Adipose tissue (tissue), 3 donors: ENCODE measurements around the gene KLHL17. TPM values are rescaled to one million over a fixed set of nuclear protein-coding genes. Genes with fewer than 3 reads are reported as not detected.

Experiments used
- H3K27ac ChIP-seq: one replicate; pipeline ENCODE4 v1.5.1; 2013; ENCODE audit warnings: low read depth, low read length
- WGBS, 3 donors: extraction: QIAGEN DNeasy Blood & Tissue Kit; methylation state at CpG; one replicate each; pipeline ENCODE4 v1.1.7; 2013; 5-methylcytosine and 5-hydroxymethylcytosine counted together
- polyA plus RNA-seq, 3 donors: library from polyadenylated mRNA; stranded (reverse); fragments of 200-250 nt; gene quantifications; one replicate each; pipeline ENCODE4 v1.2.3, GENCODE V29; 2013
- donor health status: healthy with polysubstance abuse.
- donor health status: Bipolar disorder and iron deficiency.
- donor health status: healthy.

KLHL17 gene
- polyA plus RNA-seq, 3 donors = 5.9 to 10.6 (median 6.3) TPM

DNA sequence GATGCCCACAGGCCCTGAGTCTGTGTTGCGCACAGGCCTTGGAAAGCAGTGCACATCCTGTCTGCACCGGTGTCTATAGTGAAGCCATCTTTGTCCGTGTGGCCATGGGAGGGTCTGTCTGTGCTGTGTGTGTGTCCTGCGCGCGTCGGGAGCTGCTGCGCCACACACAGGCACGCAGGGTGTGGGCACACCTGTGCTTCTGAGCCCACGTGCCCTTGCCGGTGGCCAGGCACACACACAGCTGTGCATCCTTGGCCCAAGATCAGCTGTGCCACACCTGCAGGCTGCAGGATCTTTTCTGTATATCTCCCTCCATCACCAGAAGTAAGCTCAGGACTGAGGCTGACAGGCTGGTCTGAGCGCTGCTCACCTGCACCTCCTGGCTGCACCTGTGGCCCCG is 39.9 kb upstream of the KLHL17 start:
- 6 to 15% (median 10%) methylated on average over 13 of the region's 13 CpGs for WGBS, 3 donors
- H3K27ac ChIP-seq = no peak overlapping the region

- WGBS, 3 donors = 25 to 29% (median 29%) methylated on average over 35 to 38 of the region's 38 CpGs
- no peak overlapping the region for H3K27ac ChIP-seq
Measured at GRCh38 chr1:921011-921837, 39.2 kb upstream of the KLHL17 start.

DNA sequence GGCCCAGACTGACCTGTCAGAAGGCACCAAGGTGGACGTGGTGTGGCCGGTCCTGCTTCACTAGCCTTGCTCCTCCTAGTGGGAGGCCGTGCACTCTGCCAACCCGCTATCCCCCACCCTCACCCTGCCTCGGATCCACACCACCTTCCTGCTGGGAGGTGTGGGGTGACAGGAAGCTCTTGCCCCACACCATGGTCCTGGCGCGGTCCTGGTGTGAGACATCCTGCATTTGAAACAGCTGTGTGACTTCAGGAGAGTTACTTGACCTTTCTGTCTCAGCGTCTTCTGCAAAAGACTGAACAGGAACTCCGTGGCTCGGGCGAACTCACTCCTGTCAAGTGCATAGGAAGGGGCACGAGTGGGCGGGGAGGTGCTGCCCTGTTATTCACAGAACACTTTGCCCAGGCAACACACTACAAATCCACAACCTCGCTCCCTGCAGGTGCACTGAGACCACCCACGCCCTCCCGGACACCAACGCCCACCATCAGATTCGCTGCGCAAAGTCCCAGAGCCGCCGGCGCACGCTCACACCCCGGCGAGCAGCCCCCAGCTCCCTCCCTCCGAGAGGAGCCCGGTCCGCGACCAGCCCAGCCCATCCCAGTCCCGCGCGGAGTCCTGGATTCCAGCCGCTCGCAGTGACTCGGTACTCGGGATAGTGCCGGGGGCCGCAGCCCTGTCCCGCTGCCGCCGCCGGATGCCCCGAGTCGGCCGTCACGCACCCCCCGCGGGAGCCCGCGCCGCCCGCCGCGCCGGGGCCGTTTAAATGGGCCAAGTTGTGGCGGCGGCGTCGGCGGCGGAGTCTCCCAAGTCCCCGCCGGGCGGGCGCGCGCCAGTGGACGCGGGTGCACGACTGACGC is 37.0 kb upstream of the KLHL17 start, which contains the start of gene SAMD11:
Gene SAMD11 (plus strand): TSS at position 793 of the 860 bp plus-strand sequence. CDS start 509 bp downstream, outside the sequence.
- WGBS, 3 donors = 5 to 8% (median 5%) methylated on average over 65 to 72 of the region's 72 CpGs
- no peak within 1 kb of the TSS for H3K27ac ChIP-seq

- H3K27ac ChIP-seq = no peak overlapping the region
- WGBS, 3 donors = 0 to 1% (median 0%) methylated on average over 40 to 97 of the region's 98 CpGs
Measured at GRCh38 chr1:923991-924655, 36.3 kb upstream of the KLHL17 start.

DNA sequence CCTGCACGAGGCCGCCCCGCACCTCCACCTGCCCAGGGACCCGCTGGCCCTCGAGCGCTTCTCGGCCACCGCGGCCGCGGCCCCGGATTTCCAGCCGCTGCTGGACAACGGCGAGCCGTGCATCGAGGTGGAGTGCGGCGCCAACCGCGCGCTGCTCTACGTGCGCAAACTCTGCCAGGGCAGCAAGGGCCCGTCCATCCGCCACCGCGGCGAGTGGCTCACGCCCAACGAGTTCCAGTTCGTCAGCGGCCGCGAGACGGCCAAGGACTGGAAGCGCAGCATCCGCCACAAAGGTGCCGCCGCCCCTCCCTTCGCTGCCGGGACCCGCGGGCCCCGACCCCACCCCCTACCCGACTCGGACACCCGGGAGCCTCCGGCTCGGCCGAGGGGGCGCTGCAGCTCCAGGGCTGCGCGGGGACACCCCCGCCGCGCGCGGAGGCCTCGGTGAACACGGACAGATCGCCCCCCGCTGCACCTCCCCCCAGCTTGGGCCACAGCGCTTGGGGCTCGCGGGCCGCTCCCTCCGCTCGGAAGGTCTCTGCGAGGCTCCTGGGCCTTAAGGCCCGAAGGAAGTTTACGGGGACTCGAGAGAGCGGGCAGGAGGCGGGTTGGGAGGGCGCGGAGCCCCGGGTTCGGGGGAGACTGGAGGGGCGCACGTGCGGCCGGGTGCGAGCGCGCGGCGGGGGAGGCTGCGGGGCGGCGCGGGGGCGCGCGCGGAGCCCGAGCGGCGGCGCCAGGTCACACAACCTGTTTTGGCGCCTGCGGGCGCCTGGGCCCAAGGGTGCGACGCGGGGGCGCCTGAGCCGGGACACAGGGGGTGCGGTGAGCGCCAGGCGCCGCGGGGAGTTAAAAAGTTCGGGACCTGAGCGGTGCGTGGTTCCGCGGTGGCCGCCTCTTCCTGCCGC is 35.5 kb upstream of the KLHL17 start:
- WGBS, 3 donors = 0 to 1% (median 0%) methylated on average over 87 to 118 of the region's 120 CpGs
- no peak overlapping the region for H3K27ac ChIP-seq

- no peak overlapping the region for H3K27ac ChIP-seq
- 5 to 9% (median 8%) methylated on average over 55 to 65 of the region's 65 CpGs for WGBS, 3 donors
Measured at GRCh38 chr1:925561-926421, 34.6 kb upstream of the KLHL17 start.

DNA sequence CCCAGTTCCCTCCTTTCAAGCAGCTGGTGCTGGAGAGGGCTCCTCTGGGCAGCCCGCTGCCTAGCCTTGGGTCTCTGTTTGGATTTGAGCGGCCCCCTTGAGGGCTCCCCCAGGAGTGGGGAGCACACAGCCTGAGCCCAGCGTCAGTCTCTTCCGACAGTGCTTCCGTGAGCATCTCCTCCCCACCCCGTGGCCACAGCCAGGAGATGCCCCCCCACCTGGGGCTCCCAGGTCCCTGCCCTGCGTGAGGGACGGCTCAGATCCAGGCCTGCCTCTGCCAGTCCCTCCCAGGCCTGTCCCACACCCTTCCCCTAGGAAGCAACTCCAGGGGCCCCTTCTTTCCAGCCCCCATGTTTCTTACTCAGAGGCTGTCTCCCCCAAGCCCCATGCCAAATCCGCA is 33.1 kb upstream of the KLHL17 start:
- WGBS, 3 donors = 55 to 67% (median 67%) methylated on average over 9 of the region's 9 CpGs
- H3K27ac ChIP-seq = no peak overlapping the region

DNA sequence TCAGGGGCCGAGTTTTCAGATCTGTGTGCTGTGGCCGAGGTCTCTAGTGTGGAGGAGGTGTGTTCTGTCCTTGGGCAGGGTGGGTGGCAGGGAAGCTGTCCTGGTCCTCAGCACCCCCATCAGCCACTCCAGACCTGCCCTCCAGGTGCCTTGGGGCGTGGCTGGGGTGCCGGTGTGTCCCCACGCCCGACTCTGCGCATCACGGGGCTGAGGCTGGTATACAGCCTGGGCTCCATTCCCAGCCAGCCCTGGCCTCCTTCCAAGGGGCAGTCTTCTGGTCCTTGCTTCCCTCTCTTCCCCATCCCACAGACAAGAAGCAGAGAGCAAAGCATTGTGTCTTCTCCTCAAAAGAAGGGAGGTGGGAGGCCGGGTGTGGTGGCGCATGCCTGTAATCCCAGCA is 32.6 kb upstream of the KLHL17 start:
- WGBS, 3 donors = 39 to 68% (median 56%) methylated on average over 10 of the region's 10 CpGs

GRCh38 chr1:928825-929661 is 31.3 kb upstream of the KLHL17 start:
- 47 to 83% (median 78%) methylated on average over 40 of the region's 40 CpGs for WGBS, 3 donors

More for the DNA sequence above, 32.6 kb upstream of the KLHL17 start:
- no peak overlapping the region for H3K27ac ChIP-seq

DNA sequence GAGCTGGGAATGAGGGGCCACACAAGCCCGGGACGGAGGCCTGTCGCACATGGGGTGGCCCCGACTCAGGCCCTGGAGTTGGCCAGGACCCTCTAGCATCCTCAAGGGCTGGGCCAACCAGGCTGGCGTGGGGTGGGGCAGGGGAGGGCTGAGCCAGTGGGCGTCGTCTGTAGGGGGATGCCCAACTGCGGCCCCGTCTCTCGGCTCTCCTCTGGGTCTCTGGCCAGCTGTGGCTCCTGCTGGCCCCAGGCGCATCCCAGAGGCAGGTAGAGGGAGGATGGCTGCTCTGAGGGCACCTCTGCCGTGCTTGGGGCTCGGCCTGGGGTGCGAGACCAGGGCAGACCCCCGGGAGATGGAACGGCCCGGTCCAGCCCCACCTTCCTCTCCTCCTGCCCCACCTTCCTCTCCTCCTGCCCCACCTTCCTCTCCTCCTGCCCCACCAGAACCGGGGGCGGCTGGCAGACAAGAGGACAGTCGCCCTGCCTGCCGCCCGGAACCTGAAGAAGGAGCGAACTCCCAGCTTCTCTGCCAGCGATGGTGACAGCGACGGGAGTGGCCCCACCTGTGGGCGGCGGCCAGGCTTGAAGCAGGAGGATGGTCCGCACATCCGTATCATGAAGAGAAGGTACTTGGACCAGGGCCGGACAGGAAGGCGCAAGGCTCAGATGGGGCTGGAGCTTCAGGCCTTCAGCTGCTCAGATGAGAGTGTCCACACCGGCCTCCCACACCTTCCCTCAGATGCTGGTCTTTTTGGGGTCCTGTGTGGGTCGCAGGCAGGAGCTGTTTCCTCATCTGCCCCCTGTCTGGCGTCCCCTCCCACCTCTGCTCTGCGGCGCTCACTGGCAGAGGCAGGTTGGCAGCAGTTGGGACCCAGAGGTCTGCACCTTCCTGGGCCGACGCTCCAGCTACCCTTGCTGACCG is 30.4 kb upstream of the KLHL17 start:
- H3K27ac ChIP-seq = no peak overlapping the region
- WGBS, 3 donors = 87 to 90% (median 90%) methylated on average over 38 to 40 of the region's 40 CpGs

More at GRCh38 chr1:928825-929661, 31.3 kb upstream of the KLHL17 start:
- no peak overlapping the region for H3K27ac ChIP-seq

DNA sequence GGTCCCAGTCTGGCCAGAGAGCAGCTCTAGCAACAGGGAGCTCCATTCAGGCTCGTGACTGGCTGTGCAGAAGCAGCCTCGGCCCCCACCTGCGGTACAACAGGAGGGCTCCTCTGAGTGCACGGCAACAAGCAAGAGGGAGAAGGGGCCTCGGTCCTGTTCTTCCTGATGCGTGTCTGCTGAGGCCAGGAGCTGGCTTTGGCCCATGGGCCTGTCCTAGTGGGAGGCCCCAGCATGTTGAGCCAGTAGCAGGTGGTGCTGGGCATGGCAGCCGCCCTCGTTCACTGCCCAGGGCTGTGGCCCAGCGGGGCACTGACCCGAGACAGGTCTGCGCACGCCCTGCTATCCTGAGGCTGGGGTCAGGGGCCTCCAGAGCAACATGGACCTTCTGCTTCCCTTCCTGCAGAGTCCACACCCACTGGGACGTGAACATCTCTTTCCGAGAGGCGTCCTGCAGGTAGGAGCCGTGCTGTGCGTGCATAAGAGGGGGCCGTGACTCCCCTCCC is 29.7 kb upstream of the KLHL17 start:
- H3K27ac ChIP-seq = no peak overlapping the region
- 72 to 79% (median 79%) methylated on average over 11 to 18 of the region's 18 CpGs for WGBS, 3 donors

- no peak overlapping the region for H3K27ac ChIP-seq
- 52 to 54% (median 54%) methylated on average over 15 of the region's 15 CpGs for WGBS, 3 donors
Measured at GRCh38 chr1:931380-932172, 28.8 kb upstream of the KLHL17 start.

DNA sequence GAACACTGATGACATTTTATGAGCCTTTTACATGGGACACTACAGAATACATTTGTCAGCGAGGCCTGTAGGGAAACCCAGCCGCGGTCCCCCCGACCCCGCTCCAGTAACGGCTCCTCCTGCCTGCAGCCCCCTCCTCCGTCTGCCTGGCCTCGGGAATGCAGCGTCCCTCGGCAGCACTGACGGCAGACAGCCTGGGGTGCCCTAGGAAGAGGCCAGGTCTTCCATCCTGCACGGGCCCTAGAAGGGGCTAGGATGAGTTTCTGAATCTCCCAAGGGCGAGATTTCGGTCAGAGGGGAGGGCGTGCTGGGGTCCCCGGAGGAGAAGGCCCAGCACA is 28.2 kb upstream of the KLHL17 start:
- 56 to 78% (median 77%) methylated on average over 16 of the region's 16 CpGs for WGBS, 3 donors
- no peak overlapping the region for H3K27ac ChIP-seq
